Hematopoietic multipotent progenitor cell treated with erythropoietin and hydrocortisone succinate and interleukin-3 and kit ligand, for 8 days (in vitro differentiated cells): ENCODE measurements around the gene AK9.
"Not testable (repeated sequence)": the region's sequence is repeated elsewhere in the genome, so short reads cannot be mapped to it uniquely, and the experiment has no call there.

Experiments
- DNase-seq: peaks from one replicate; pipeline ENCODE4 v3.0.0-alpha.2; 2015

The AK9 gene

DNA sequence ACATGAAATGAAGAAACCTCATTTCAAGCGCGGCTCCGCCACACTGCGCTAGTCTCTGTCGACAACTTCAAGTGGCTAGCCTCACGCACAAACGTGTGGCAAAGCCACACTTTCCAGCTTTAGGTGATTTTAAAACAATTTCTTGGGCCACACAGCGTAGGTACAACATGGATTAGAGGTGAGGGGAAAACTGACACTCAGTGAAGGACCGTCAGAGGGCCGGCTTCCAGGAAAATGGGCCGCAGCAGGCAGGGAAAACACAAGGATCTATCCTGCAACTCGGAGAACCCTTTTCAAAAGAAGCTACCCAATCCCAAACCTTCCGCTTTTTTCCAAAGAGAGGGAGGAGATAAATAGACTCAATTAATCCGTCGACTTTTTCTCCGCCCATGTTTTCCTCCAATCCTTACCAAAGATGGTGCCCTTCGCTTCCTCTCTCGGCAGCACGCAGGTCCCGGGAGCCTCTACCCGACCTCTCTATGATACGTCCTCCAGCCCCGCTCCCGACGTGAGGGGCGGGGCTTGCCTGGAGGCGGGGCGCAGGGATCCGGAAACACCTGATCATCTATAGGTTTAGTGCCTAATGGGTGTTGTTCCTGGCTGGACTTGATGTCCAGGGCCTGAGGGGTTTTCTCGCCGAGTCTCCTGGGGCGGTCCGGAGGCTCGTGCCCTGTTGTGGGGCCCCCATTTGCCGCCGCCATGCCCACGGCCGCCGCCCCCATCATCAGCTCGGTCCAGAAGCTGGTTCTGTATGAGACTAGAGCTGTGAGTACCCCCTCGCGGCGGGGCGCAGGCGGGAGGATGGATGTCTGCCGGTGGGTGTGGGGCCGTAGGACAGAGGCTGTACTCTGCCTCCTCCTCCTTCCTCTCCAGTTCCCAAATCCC lies at the start of gene AK9, which contains the start of gene FIG4:
AK9 (minus strand) TSS at position 466 of the 885 bp plus-strand sequence. CDS start 15,457 bp downstream, outside the sequence.
FIG4 (plus strand) TSS at position 560 of the 885 bp plus-strand sequence; CDS start at position 700, 140 bp downstream.
- DNase-seq: peak; percentile 94

DNA sequence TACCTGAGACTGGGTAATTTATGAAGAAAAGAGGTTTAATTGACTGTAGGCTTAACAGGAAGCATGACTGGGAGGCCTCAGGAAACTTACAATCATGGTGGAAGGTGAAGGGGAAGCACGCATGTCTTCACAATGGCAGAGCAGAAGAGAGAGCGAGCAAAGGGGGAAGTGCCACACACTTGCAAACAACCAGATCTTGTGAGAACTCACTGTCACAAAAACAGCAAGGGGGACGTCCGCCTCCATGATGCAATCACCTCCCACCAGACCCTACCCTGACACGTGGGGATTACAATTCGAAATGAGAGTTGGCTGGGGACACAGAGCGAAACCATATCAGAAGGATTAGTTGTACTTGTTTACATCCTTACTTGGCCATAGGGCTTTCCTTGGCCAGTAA lies 49.8 kb upstream of the AK9 start:
- DNase-seq: no peak

DNA sequence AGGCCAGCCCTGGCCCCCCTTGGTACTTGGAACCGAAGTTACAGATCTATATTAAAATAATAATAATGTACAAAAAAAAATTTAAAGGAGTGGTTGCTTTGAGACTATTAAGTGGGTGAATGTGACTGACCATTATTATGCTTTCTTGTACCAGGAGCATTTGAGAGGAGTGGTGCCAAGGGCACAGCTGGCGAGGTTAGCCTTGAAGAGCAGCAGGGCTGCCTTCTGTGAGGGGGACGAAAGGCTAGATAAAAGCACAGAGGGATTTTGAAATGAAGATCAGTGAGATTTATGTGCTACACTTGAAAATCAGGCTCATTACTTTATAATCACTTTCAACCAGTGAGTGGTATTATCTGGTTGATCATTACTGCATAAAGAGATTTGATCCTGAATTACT lies 48.7 kb upstream of the AK9 start:
- no peak for DNase-seq

DNA sequence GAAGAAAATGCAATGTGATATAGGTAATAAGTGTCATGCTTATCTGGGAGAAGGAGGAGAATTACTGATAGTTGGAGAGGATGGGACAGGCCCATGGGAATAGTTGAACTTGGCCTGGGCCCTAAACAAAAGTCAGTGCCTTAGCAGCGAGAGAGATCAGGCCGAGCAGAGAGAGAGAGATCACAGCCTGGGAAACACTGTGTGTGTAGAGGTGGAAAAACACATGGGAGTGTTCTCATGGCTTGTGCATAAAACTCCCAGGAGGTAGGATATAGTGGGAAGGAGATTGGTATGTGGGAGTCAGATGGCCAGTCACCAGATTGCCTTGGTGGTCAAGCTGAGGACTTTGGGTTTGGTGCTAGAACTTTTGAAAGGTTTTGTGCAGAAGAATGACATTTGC lies 47.7 kb upstream of the AK9 start:
- no peak for DNase-seq

DNA sequence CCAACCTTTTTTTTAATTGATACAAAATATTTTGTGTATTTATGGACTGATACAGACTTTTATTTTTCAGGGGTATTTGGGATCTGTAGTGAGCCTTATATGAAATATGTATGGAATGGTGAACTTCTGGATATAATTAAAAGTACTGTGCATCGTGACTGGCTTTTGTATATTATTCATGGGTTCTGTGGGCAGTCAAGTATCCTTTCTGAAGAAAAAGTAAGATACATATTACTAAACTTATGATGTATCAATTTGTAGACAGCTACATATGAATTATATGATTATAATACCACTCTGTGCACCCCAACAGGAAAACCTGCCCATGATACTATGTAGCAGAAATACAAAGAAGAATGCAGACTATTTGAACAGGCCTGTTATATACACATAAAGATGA lies 47.3 kb upstream of the AK9 start:
- no peak for DNase-seq

DNA sequence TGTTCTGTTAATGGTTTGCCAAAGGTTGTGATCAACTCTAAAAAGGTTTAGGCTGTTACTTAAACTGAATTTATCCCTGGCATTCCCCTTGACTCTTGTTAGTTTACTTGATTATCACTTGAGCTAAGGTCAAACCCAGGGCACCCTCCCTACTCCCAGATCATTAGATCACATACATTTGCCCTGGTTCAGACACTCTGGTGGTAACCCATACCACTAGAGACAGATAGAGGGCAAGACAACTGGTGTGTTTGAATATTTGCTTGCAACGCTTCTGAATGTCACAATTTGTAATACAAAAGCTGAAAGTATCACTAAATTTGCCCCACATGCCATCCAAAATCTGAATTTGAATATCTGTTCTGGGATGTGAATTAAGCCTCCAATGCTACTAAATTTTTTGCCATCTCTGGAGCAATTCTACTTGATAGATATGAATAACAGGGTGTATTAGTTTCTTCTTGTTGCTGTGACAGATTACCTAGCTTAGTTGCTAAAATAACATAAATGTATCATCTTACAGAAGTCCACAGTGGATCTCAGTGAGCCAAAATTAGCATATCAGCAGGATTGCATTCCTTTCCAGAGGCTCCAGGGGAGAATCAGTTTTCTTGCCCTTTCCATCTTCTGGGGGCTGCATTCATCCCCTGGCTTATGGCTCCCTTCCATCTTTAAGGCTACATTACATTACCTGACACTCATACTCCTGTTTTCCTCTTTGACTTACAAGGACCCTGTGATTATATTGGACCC lies 45.4 kb upstream of the AK9 start:
- DNase-seq: no peak

DNA sequence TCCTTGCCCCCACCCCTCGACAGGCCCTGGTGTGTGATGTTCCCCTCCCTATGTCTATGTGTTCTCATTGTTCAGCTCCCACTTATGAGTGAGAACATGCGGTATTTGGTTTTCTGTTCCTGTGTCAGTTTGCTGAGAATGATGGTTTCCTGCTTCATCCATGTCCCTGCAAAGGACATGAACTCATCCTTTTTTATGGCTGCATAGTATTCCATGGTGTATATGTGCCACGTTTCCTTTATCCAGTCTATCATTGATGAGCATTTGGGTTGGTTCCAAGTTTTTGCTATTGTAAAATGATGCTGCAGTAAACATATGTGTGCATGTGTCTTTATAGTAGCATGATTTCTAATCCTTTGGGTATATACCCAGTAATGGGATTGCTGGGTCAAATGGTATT lies 34.2 kb upstream of the AK9 start:
- DNase-seq: not testable (repeated sequence)

DNA sequence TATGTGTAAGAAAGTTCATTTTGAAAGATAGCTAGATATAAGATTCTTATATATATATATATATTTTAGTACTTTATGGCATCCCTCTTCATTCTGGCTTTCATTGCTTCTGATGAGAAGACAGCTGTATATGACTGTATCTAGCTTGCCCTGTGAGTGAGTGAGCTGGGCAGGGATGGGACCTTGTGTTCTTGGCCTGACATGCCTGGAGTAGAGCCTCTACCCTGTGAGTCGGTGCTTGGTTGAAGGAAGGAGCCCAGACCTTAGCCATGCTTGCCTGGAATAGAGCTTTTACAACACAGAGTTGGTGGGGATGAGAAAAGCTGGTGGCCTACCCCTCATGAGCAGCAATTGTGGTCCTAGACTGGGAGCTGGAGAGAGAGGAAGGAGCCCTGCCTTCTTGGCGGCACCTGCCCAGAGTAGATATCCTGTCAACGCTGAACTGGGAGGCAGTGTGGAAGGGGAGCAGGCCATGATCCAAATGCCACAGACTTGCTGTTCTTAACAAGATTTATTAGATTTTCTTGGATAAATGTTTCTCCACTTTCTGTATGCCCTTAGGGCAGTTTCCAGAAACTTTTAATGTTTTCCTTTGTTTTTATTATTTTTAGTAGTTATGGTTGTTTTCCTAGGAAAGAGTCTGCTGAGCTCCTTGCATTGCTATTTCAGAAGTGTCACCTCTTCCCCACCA lies 31.7 kb upstream of the AK9 start:
- DNase-seq: no peak

DNA sequence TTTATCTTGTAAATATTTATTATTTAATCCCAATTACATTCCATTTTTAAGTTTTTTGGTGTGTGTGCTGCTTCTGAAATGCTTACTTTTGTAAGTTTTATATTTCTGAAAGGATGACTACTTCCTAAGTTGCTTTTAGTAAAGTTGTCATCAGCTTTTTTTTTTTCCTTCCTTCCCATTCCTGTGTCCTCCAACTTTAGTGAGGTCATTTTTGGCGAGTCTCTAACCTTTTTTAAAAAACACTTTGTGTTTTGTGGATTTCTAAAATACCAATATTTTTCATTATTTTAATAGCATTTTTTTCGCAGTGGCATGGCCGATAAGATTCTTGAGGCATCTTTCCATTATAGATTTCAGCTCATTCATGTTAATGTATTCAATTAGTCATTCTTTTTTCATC lies 31.0 kb upstream of the AK9 start:
- no peak for DNase-seq

DNA sequence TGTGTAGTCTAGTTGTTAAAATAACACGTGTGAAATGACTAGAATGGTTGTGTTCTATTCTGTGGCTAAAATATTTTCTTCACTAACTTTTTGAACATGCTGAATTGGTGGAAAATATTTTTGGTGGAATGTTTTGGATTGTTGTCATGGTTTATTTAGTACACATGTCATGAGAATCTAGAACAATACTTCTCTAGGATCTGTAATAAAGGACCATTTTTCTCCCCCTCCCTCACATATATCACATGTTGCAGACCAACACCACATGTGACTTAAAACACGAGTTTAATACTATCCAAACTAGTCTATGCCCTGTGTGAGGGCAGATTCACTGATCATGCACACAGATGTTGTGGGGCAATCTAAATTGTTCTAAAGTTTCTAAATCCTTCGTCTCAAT lies 29.3 kb upstream of the AK9 start:
- DNase-seq: no peak

DNA sequence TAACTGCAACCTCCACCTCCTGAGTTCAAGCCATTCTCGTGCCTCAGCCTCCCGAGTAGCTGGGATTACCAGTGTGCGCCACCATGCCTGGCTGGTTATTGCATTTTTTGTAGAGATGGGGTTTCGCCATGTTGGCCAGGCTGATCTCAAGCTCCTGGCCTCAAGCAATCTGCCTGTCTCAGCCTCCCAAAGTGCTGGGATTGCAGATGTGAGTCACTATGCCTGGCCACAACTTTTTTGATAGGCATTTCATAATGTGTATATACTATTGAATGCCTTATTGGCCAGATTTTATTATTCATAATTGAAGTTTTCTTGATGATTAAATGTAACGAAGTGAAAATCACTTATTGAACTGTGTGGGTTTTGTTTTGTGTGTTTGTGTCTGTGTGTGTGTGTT lies 28.0 kb upstream of the AK9 start:
- no peak for DNase-seq

DNA sequence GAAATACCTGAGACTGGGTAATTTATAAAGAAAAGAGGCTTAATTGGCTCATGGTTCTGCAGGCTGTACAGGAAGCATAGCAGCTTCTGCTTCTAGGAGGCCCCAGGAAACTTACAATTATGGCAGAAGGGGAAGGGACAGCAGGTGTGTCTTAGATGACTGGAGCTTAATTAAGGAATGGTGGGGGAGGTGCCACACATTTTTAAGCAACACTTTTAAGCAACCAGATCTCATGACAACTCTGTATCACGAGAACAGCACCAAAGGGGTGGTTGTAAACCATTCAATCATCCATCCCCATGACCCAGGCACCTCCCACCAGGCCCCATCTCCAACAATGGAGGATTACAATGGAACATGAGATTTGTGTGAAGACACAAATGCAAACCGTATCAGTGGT lies 27.0 kb upstream of the AK9 start:
- no peak for DNase-seq

DNA sequence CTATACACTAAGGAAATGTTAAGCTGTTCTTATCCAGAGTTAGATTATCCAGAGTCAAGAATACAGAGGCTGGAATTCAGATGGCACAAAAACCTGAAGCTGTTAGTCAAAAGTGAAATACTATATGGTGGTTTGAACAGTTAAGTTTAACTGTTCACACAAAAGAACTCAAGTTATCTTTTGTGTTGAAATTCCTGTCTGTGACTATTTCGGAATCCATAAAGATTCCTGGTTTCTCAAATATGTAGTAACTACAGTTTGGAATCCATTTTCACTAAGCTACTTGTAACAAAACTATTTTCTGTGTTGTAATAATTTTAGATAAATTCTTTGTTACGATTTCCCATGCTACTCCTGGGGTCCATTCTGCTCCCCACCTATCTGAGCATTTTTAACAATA lies 24.6 kb upstream of the AK9 start:
- no peak for DNase-seq

DNA sequence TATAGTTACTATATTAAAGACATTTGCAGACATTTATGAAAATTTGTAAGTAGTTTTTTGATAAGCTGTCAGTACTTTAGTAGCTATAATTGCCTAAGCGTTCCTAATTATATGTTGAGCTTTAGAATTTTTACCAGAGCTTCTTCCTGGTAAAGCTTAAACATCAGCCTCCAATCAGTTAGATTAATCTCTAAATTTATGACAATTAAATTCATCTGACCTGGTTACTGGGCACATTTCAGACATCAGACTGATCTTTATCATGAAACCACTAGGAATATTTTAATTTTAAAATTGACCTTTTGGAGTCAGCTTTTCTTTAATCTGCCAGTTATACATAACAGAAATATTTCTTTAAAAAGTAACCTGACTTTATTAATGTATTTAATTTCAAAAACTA lies 23.6 kb upstream of the AK9 start:
- DNase-seq: no peak

DNA sequence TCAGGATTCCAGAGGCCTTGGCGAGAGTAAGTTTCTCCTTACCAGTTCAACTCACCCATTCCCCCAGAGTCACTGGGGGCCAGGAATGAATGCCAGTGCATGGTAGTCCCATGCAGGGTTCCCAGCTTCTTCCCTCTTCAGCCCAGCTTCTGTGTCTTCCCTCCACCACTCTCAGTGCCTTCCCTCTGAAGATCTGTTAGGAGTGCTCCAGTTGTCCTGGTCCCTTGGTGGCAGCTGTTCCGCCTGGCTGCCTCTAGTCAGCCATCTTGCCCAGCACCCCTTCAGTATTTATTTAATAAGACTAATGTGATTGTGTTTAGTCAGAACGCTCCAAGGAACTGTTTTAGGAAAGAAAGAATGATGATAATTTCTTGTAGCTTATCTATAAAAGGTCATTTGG lies 23.2 kb upstream of the AK9 start:
- DNase-seq: no peak

DNA sequence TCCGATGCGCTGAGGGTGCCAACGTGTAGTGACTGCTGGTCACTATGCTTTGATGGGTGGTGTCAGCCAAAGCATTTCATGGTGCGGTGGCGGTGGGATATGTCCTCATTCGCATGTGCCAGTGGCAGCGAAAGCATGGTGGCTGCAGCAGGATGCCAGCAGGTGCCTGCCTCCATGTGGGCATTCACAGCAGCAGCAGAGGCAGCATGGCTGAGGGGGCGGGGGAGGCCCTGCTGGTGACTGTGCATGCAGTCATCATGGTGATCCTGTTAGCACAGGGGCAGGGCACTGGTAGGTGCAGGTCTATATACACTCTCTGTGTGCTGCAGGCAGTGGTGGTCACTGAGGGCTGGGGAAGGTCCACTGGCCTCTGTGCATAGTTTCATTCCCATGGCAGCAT lies 22.1 kb upstream of the AK9 start:
- DNase-seq: no peak

DNA sequence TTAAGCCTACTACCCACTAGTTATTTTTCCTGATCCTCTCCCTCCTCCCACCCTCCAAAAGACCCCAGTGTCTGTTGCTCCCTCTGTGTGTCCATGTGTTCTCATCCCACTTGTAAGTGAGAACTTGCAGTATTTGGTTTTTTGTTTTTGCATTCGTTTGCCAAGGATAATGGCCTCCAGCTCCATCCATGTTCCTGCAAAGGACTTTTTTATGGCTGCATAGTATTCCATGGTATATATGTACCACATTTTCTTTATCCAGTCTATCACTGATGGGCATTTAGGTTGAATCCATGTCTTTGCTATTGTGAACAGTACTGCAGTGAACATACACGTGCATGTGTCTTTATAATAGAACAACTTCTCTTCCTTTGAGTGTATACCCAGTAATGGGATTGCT lies 17.1 kb upstream of the AK9 start:
- not testable (repeated sequence) for DNase-seq

DNA sequence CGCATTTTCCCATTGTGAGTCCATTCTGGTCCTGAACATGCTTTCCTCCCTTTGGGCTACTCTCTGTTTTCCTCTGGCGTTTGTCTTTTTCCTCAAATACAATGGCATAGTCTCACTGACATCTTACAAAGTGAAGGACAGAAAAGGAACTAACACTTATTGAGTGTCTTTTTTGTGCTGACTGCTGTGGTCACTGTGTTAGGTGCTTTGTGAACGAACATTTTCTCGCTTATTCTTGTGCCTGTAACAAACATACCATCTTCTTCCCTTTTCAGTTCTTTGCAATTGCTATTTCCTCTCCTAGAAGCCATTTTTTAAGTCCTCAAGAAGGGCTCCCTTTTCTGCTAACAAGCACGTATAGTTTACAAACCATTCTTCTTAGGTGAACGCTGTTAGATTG lies 15.5 kb upstream of the AK9 start:
- no peak for DNase-seq

DNA sequence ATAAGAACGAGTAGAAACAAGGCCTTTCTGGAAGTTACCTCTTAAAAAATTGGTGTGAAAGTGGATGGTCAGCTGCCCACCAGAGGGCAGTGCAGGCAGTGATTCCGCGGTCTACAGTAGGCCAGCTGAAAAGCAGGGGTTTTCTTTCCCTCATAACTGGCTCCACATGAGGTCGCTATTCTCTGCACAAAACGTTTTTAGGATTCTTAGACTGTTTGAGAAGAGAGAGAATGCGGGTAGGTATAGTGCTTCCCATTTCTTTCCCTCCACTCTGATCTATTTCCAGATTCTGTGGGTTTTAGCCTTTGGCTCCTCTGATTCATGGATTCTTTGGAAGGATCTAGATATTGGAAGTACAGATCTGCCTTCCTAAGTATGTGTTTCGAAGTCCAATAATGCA lies 14.3 kb upstream of the AK9 start:
- peak; percentile 89 for DNase-seq

DNA sequence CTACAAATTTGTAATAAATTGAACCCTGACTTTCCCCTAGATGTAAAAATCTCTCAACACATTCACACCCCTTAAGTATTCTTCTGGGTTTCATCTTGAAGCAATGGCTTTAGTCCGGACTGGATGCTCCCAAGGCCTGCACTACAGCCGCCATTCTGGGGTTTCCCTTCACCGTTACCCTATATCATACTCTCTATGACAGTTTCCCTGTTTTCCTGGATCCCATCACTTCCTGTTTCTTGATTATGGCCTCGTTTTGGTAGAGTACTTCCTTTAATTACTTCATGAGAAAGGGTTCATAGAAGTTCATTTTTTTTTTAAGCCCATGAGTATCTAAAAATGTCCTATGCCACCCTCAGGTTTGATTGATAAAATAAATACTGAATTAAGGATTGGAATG lies 11.8 kb upstream of the AK9 start:
- no peak for DNase-seq

DNA sequence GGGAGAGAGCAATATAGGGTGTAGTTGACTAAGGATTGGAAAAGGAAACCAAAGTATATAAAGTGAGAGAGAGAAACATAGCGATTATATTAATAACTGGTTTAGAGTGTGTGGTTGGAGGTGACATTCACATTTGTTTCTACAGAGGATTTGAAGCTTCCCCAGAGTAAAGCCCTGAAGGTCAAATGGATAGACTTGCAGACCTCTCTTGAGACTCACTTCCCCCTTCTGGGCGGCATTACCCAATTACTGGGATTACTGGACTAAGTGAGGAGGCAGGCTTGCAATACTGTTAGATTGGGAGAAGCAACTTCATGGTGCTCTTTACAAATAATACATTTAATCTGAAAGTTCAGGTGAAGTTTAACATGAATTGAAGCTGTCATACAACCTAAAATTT lies 10.8 kb upstream of the AK9 start:
- no peak for DNase-seq

DNA sequence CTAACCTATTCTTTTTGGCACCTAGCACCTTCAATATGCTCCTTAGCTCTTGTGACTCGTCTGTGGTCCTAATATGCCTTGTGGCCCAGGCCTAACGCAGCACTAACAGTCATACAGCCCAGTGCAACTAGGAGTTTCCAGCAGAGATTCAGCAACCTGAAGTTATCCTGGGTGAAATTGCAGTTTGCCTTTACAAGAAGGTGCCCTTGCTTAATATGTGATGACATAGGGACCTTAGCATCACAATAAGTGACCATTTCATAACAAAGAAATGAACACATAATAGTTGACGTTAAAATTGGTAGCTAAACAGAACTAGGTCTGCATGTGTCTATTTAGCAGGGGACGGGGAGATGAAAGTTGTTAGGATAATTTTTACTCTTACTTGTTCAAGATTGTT lies 10.2 kb upstream of the AK9 start:
- DNase-seq: no peak

DNA sequence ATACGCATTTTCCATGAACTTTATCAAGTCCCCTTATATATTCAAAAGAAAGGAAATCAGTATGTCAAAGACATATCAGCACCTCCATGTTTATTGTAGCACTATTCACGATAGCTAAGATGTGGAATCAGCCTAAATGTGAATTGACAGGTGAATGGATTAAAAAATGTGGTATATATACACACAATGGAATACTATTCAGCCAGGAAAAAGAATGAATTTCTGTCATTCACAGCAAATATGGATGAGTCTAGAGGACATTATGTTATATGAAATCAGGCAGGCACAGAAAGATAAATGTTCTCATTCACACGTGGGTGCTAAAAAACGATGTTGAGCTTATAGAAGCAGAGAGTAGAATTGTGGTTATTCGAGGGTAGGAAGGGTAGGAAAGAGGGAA lies 5.4 kb upstream of the AK9 start:
- DNase-seq: no peak

DNA sequence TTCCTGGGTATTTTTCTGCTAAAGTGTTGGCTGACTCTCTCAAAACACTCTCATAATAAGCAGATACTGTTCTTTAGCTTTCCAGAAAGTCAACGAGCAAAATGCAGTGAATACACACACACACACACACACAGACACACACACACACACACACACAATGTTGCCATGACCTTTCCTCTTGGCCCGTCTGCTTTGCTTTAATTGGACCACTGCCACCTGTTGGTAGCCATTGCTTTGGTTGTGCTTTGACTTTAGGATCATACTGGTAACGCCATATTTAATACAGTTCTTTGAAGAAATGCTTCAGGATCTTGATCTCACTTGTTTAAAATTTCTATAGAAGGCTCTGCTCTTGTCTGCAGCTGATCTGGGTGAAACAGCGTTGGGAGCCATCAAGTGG lies 4.5 kb upstream of the AK9 start:
- peak; percentile 44 for DNase-seq
